Duodenal mucosa (tissue), 2 donors: ENCODE measurements around the gene VWA3A.
A peak's percentile ranks its signal among the peaks of the same experiment; 100 is the strongest.
"Not testable (repeated sequence)": the region's sequence is repeated elsewhere in the genome, so short reads cannot be mapped to it uniquely, and the experiment has no call there.

Experiments used
- H3K27ac ChIP-seq: one replicate; pipeline ENCODE4 v1.7.0; 2013; ENCODE audit warnings: low read depth, low read length
- H3K27me3 ChIP-seq, 2 donors: one replicate each; pipeline ENCODE4 v1.7.0; 2013; ENCODE audit warnings: low read length in 2 of 2, control low read depth in 1 of 2; ENCODE audit not compliant: insufficient read depth in 2 of 2, control insufficient read depth in 1 of 2
- H3K36me3 ChIP-seq, 2 donors: one replicate each; pipeline ENCODE4 v1.7.0; 2013; ENCODE audit warnings: low read length in 2 of 2, control low read depth in 1 of 2; ENCODE audit not compliant: insufficient read depth in 2 of 2, control insufficient read depth in 1 of 2
- H3K4me1 ChIP-seq, 2 donors: one replicate each; pipeline ENCODE4 v1.7.0; 2013; ENCODE audit warnings: low read length in 2 of 2, control low read depth in 1 of 2; ENCODE audit not compliant: insufficient read depth in 2 of 2, control insufficient read depth in 1 of 2
- H3K4me3 ChIP-seq, 2 donors: one replicate each; pipeline ENCODE4 v1.7.0; 2013; ENCODE audit warnings: low read length in 2 of 2, low read depth in 1 of 2
- H3K9ac ChIP-seq, 2 donors: one replicate each; pipeline ENCODE4 v1.7.0; 2013; ENCODE audit warnings: low read length in 2 of 2, low read depth in 1 of 2
- H3K9me3 ChIP-seq, 2 donors: one replicate each; pipeline ENCODE4 v1.7.0; 2013; ENCODE audit warnings: low read length in 2 of 2, control low read depth in 1 of 2; ENCODE audit not compliant: control insufficient read depth in 1 of 2

Gene VWA3A

GRCh38 chr16:22089910-22090309 is 2.4 kb upstream of the VWA3A start:
- H3K4me3 ChIP-seq = no peak overlapping the region
- no peaks in the 10 kb centered on the region for H3K27me3 ChIP-seq

GRCh38 chr16:22091721-22092120 is 620 bp upstream of the VWA3A start:
- no peak overlapping the region for H3K4me3 ChIP-seq
- peaks cover 0 to 5% of the 10 kb centered on the region in 2 donors for H3K4me1 ChIP-seq
- no peak overlapping the region for H3K9ac ChIP-seq
- no peaks in the 10 kb centered on the region for H3K9me3 ChIP-seq
- H3K27ac ChIP-seq = no peak overlapping the region
- no peaks in the 10 kb centered on the region for H3K36me3 ChIP-seq
- H3K27me3 ChIP-seq = no peaks in the 10 kb centered on the region

More at GRCh38 chr16:22089910-22090309, 2.4 kb upstream of the VWA3A start:
- H3K9me3 ChIP-seq = no peaks in the 10 kb centered on the region
- H3K9ac ChIP-seq = no peak overlapping the region
- H3K36me3 ChIP-seq = no peaks in the 10 kb centered on the region
- no peak overlapping the region for H3K27ac ChIP-seq
- peaks cover 0 to 5% of the 10 kb centered on the region in 2 donors for H3K4me1 ChIP-seq

- Histone ChIP-seq H3K27me3 (peaks cover 0 to 3% of the 10 kb centered on the region in 2 donors), H3K9ac (no peak overlapping the region), H3K36me3 (no peaks in the 10 kb centered on the region), H3K4me1 (peaks cover 0 to 5% of the 10 kb centered on the region in 2 donors), H3K27ac (no peak overlapping the region), H3K4me3 (no peak overlapping the region), H3K9me3 (no peaks in the 10 kb centered on the region)
These were observed 990 bp downstream of the VWA3A start for GRCh38 chr16:22093331-22093730.

- H3K9me3 ChIP-seq = no peaks in the 10 kb centered on the region
- peaks cover 0 to 3% of the 10 kb centered on the region in 2 donors for H3K27me3 ChIP-seq
- no peak overlapping the region for H3K4me3 ChIP-seq
- peaks cover 3 to 5% of the 10 kb centered on the region in 2 donors for H3K4me1 ChIP-seq
- no peaks in the 10 kb centered on the region for H3K36me3 ChIP-seq
- H3K9ac ChIP-seq = no peak overlapping the region
- H3K27ac ChIP-seq = no peak overlapping the region
These were observed 1.7 kb downstream of the VWA3A start for GRCh38 chr16:22093996-22094395.

GRCh38 chr16:22098405-22099255 is 6.3 kb downstream of the VWA3A start:
- no peak overlapping the region for H3K27ac ChIP-seq
- H3K9me3 ChIP-seq = no peaks in the 10 kb centered on the region
- H3K36me3 ChIP-seq = no peaks in the 10 kb centered on the region
- no peak overlapping the region for H3K9ac ChIP-seq
- H3K4me1 ChIP-seq = peaks cover 0 to 5% of the 10 kb centered on the region in 2 donors
- peak overlapping the region in 1 of 2 donors; percentile 30 for H3K4me3 ChIP-seq
- H3K27me3 ChIP-seq = peaks cover 0 to 3% of the 10 kb centered on the region in 2 donors

- Histone ChIP-seq H3K4me3 (no peak overlapping the region), H3K27me3 (peaks cover 0 to 3% of the 10 kb centered on the region in 2 donors), H3K9ac (no peak overlapping the region)
These were observed 7.1 kb downstream of the VWA3A start for GRCh38 chr16:22099256-22099975.

GRCh38 chr16:22103441-22103840 is 11.1 kb downstream of the VWA3A start:
- no peaks in the 10 kb centered on the region for H3K36me3 ChIP-seq
- no peaks in the 10 kb centered on the region for H3K27me3 ChIP-seq
- H3K9ac ChIP-seq = no peak overlapping the region
- no peaks in the 10 kb centered on the region for H3K9me3 ChIP-seq
- no peak overlapping the region for H3K27ac ChIP-seq
- peaks cover 0 to 5% of the 10 kb centered on the region in 2 donors for H3K4me1 ChIP-seq
- no peak overlapping the region for H3K4me3 ChIP-seq

More at GRCh38 chr16:22099256-22099975, 7.1 kb downstream of the VWA3A start:
- Histone ChIP-seq H3K27ac (no peak overlapping the region), H3K36me3 (no peaks in the 10 kb centered on the region), H3K4me1 (peaks cover 0 to 5% of the 10 kb centered on the region in 2 donors), H3K9me3 (no peaks in the 10 kb centered on the region)

- Histone ChIP-seq H3K9me3 (no peaks in the 10 kb centered on the region), H3K9ac (no peak overlapping the region), H3K27me3 (peaks cover 0 to 3% of the 10 kb centered on the region in 2 donors), H3K27ac (no peak overlapping the region), H3K36me3 (no peaks in the 10 kb centered on the region), H3K4me3 (no peak overlapping the region), H3K4me1 (no peaks in the 10 kb centered on the region)
These were observed 17.0 kb downstream of the VWA3A start for GRCh38 chr16:22109258-22109898.

GRCh38 chr16:22111629-22112028 is 19.3 kb downstream of the VWA3A start:
- H3K4me3 ChIP-seq = not testable (repeated sequence)

More at GRCh38 chr16:22111629-22112028, 19.3 kb downstream of the VWA3A start:
- not testable (repeated sequence) for H3K9me3 ChIP-seq, H3K4me1 ChIP-seq, H3K27me3 ChIP-seq, H3K27ac ChIP-seq, H3K36me3 ChIP-seq, H3K9ac ChIP-seq
